Kidney epithelial cell (primary cell): ENCODE results near the gene CEP43. TPM values are rescaled to one million over a fixed set of nuclear protein-coding genes. Genes with fewer than 3 reads are reported as not detected.

Experiments
- DNase-seq: peaks from one replicate; pipeline ENCODE4 v3.0.0-alpha.2; 2010; ENCODE audit warnings: low read depth
- H3K27me3 ChIP-seq: 2 replicates; pipeline ENCODE4 v1.6.0; 2011; ENCODE audit warnings: low read length; ENCODE audit not compliant: control insufficient read depth, insufficient read depth
- H3K36me3 ChIP-seq: 2 replicates; pipeline ENCODE4 v1.5.1; 2011; ENCODE audit warnings: low read length; ENCODE audit not compliant: control insufficient read depth, insufficient read depth
- H3K4me3 ChIP-seq: 2 replicates; pipeline ENCODE4 v1.5.1; 2011; ENCODE audit warnings: low read depth, mild to moderate bottlenecking, control low read depth, low read length
- CTCF ChIP-seq: IDR thresholded peaks from 2 replicates; pipeline ENCODE4 v1.5.1; 2011; ENCODE audit warnings: mild to moderate bottlenecking, moderate library complexity, low read length, control low read depth, inconsistent platforms; ENCODE audit not compliant: insufficient read depth, poor library complexity, severe bottlenecking
- total RNA-seq: library from RNA; depleted of rRNA; stranded (reverse); fragments of >200 nt; gene quantifications from 2 replicates; pipeline ENCODE4 v1.2.3, GENCODE V29; 2015

CEP43 gene
- total RNA-seq, 1 donor from 2014 or later, result 13.8 TPM

GRCh38 chr6:166952121-166952520 lies 47.1 kb upstream of the CEP43 start:
- Histone ChIP-seq H3K4me3 (no peak overlapping the region), H3K27me3 (no peaks in the 10 kb centered on the region), H3K36me3 (no peaks in the 10 kb centered on the region)
- no peak for DNase-seq
- TF ChIP-seq CTCF, result no peak

GRCh38 chr6:166952567-166953486 lies 46.4 kb upstream of the CEP43 start:
- no peak for DNase-seq
- TF ChIP-seq CTCF, result no peak
- H3K27me3 ChIP-seq, result no peaks in the 10 kb centered on the region
- H3K4me3 ChIP-seq, result no peak overlapping the region
- no peaks in the 10 kb centered on the region for H3K36me3 ChIP-seq

GRCh38 chr6:166954118-166954713 lies 45.0 kb upstream of the CEP43 start:
- Histone ChIP-seq H3K27me3 (no peaks in the 10 kb centered on the region), H3K36me3 (no peaks in the 10 kb centered on the region), H3K4me3 (no peak overlapping the region)
- DNase-seq, result no peak
- TF ChIP-seq CTCF, result no peak

- DNase-seq, result no peak
- Histone ChIP-seq H3K36me3 (no peaks in the 10 kb centered on the region), H3K4me3 (peak overlapping the region; percentile 65), H3K27me3 (no peaks in the 10 kb centered on the region)
- no peak for TF ChIP-seq CTCF
Measured at GRCh38 chr6:166955121-166955864, 43.9 kb upstream of the CEP43 start.

- Histone ChIP-seq H3K36me3 (no peaks in the 10 kb centered on the region), H3K27me3 (no peaks in the 10 kb centered on the region), H3K4me3 (peak overlapping the region; percentile 65)
- TF ChIP-seq CTCF, result no peak
- no peak for DNase-seq
Measured at GRCh38 chr6:166955865-166956443, 43.2 kb upstream of the CEP43 start.
